Natural killer cell (primary cell): Measurements from ENCODE around the gene SLC35G3. TPM values are rescaled to one million over a fixed set of nuclear protein-coding genes. Genes with fewer than 3 reads are reported as not detected.
"Not testable (repeated sequence)": the region's sequence is repeated elsewhere in the genome, so short reads cannot be mapped to it uniquely, and the experiment has no call there.

Experiments used
- ATAC-seq, 3 donors: fragments of 150-1000 bp in 2 of 3; fragments of 200-7000 bp in 1 of 3; cut with Tn5 transposase; 1 replicate in 1 of 3; 2 replicates in 2 of 3; pipeline ENCODE4 v1.10.0; 2021; ENCODE audit warnings: mild to moderate bottlenecking in 2 of 3, moderate library complexity in 2 of 3
- DNase-seq, 2 donors: peaks; one replicate each; pipeline versions ENCODE4 v3.0.0 to v3.0.0-alpha.2; 2013 to 2021; ENCODE audit warnings: mixed read lengths in 1 of 2
- H3K27ac ChIP-seq: one replicate; pipeline ENCODE4 v1.5.1; 2013; ENCODE audit warnings: mild to moderate bottlenecking, low read length
- H3K27me3 ChIP-seq: one replicate; pipeline ENCODE4 v1.6.1; 2013; ENCODE audit warnings: low read length; ENCODE audit not compliant: control insufficient read depth, insufficient read depth
- H3K36me3 ChIP-seq: one replicate; pipeline ENCODE4 v1.6.1; 2013; ENCODE audit warnings: low read length; ENCODE audit not compliant: control insufficient read depth, insufficient read depth
- H3K4me1 ChIP-seq: one replicate; pipeline ENCODE4 v1.6.1; 2013; ENCODE audit warnings: low read length; ENCODE audit not compliant: control insufficient read depth, insufficient read depth
- H3K4me3 ChIP-seq: one replicate; pipeline ENCODE4 v1.5.1; 2013; ENCODE audit warnings: low read length
- H3K9me3 ChIP-seq: one replicate; pipeline ENCODE4 v1.6.1; 2013; ENCODE audit warnings: low read length; ENCODE audit not compliant: control insufficient read depth, insufficient read depth
- H3K27ac Mint-ChIP-seq, 2 donors: one replicate each; pipeline ENCODE4 v1.8.0; 2022; ENCODE audit warnings: mild to moderate bottlenecking in 2 of 2, mixed read lengths in 2 of 2, moderate library complexity in 1 of 2
- H3K27me3 Mint-ChIP-seq, 2 donors: one replicate each; pipeline ENCODE4 v1.8.0; 2022; ENCODE audit warnings: low read depth in 2 of 2, mixed read lengths in 2 of 2
- H3K36me3 Mint-ChIP-seq: one replicate; pipeline ENCODE4 v1.8.0; 2022; ENCODE audit warnings: mixed read lengths
- H3K4me1 Mint-ChIP-seq, 2 donors: one replicate each; pipeline ENCODE4 v1.8.0; 2022; ENCODE audit warnings: mixed read lengths in 2 of 2
- H3K4me3 Mint-ChIP-seq: one replicate; pipeline ENCODE4 v1.8.0; 2022; ENCODE audit warnings: mild to moderate bottlenecking, moderate library complexity, mixed read lengths
- H3K9me3 Mint-ChIP-seq, 2 donors: one replicate each; pipeline ENCODE4 v1.8.0; 2022; ENCODE audit warnings: mixed read lengths in 2 of 2
- CTCF ChIP-seq: fragments of 200-600 bp; IDR thresholded peaks from one replicate; pipeline ENCODE4 v1.8.0; 2022; ENCODE audit warnings: antibody characterized with exemption
- WGBS: methylation state at CpG from one replicate; pipeline ENCODE4 v1.1.7; 2013; ENCODE audit warnings: missing lambda C conversion rate; ENCODE audit not compliant: insufficient coverage; 5-methylcytosine and 5-hydroxymethylcytosine counted together
- intact Hi-C: fragments of 100-400 bp; cut with micrococcal nuclease; formaldehyde crosslinking; loops from one replicate; pipeline ENCODE4 v1.14.2; 2022
- total RNA-seq, 4 donors: library from RNA; stranded (reverse); fragments of 120-200 nt in 1 of 4; gene quantifications; one replicate each; pipeline versions ENCODE4 v1.2.3 to v1.2.4, GENCODE V29; 2013 to 2022

Gene SLC35G3
- total RNA-seq, 3 donors from 2014 or later (not counting 1 experiment from before 2014, with no cell fraction given) = not detected

GRCh38 chr17:35176897-35177296 lies 17.3 kb downstream of the SLC35G3 start:
- Histone ChIP-seq H3K4me3 (no peak overlapping the region), H3K27ac (peak overlapping the region; percentile 67), H3K4me1 (peaks cover 22% of the 10 kb centered on the region), H3K9me3 (no peaks in the 10 kb centered on the region), H3K36me3 (no peaks in the 10 kb centered on the region), H3K27me3 (no peaks in the 10 kb centered on the region)
- no peak for TF ChIP-seq CTCF
- ATAC-seq (no peak), DNase-seq (no peak)
- intact Hi-C loops = loop anchor here (5.0 kb wide), 1 partner anchor 35 kb away; no protein-coding TSS in a partner anchor
- Mint-ChIP-seq H3K4me3 (no peak overlapping the region), H3K27ac (peak overlapping the region; percentile 84 to 95), H3K27me3 (no peaks in the 10 kb centered on the region), H3K36me3 (no peaks in the 10 kb centered on the region), H3K9me3 (no peaks in the 10 kb centered on the region), H3K4me1 (peaks cover 41 to 55% of the 10 kb centered on the region in 2 donors)
- 91% methylated on average over 8 of the region's 8 CpGs for WGBS

- Histone ChIP-seq H3K27ac (no peak overlapping the region), H3K27me3 (no peaks in the 10 kb centered on the region), H3K4me1 (peaks cover 29% of the 10 kb centered on the region), H3K36me3 (no peaks in the 10 kb centered on the region), H3K9me3 (no peaks in the 10 kb centered on the region), H3K4me3 (no peak overlapping the region)
- Mint-ChIP-seq H3K4me1 (peaks cover 48 to 62% of the 10 kb centered on the region in 2 donors), H3K4me3 (no peak overlapping the region), H3K27ac (peak overlapping the region; percentile 43 to 84), H3K9me3 (no peaks in the 10 kb centered on the region), H3K36me3 (no peaks in the 10 kb centered on the region), H3K27me3 (no peaks in the 10 kb centered on the region)
- DNase-seq (no peak), ATAC-seq (no peak)
- 90% methylated on average over 9 of the region's 9 CpGs for WGBS
- intact Hi-C loops = loop anchor here (5.0 kb wide), 1 partner anchor 36 kb away; no protein-coding TSS in a partner anchor
- TF ChIP-seq CTCF = no peak
Measured at GRCh38 chr17:35175638-35176415, 18.4 kb downstream of the SLC35G3 start.

GRCh38 chr17:35174835-35175334 lies 19.3 kb downstream of the SLC35G3 start:
- H3K27ac ChIP-seq = no peak overlapping the region
- intact Hi-C loops = loop anchor here (5.0 kb wide), 1 partner anchor 37 kb away; no protein-coding TSS in a partner anchor
- 99% methylated on average over 2 of the region's 2 CpGs for WGBS
- H3K9me3 ChIP-seq = no peaks in the 10 kb centered on the region
- no peak overlapping the region for H3K4me3 ChIP-seq
- no peaks in the 10 kb centered on the region for H3K36me3 ChIP-seq
- H3K4me3 Mint-ChIP-seq = no peak overlapping the region
- peaks cover 26% of the 10 kb centered on the region for H3K4me1 ChIP-seq
- H3K9me3 Mint-ChIP-seq = no peaks in the 10 kb centered on the region
- DNase-seq (no peak), ATAC-seq (no peak)
- peaks cover 44 to 55% of the 10 kb centered on the region in 2 donors for H3K4me1 Mint-ChIP-seq
- TF ChIP-seq CTCF = no peak
- H3K27me3 Mint-ChIP-seq = no peaks in the 10 kb centered on the region
- peak overlapping the region; percentile 2 to 10 for H3K27ac Mint-ChIP-seq
- no peaks in the 10 kb centered on the region for H3K27me3 ChIP-seq
- no peaks in the 10 kb centered on the region for H3K36me3 Mint-ChIP-seq

- ATAC-seq, intact Hi-C loops, H3K27me3 Mint-ChIP-seq: not testable (repeated sequence)
Measured at GRCh38 chr17:35172321-35172720, 21.9 kb downstream of the SLC35G3 start.

More at GRCh38 chr17:35172321-35172720, 21.9 kb downstream of the SLC35G3 start:
- not testable (repeated sequence) for H3K9me3 Mint-ChIP-seq, H3K36me3 ChIP-seq, H3K36me3 Mint-ChIP-seq, H3K27ac ChIP-seq, H3K4me3 ChIP-seq, H3K27me3 ChIP-seq, H3K9me3 ChIP-seq, H3K4me3 Mint-ChIP-seq, DNase-seq
- H3K4me1 Mint-ChIP-seq = peaks cover 22 to 43% of the 10 kb centered on the region in 2 donors
- H3K27ac Mint-ChIP-seq = peak overlapping the region in 1 of 2 donors; percentile 58
- peaks cover 18% of the 10 kb centered on the region for H3K4me1 ChIP-seq
- 94% methylated on average over 3 of the region's 3 CpGs for WGBS
